H9 (cell line): Measurements from ENCODE around the gene HECW1. TPM values are rescaled to one million over a fixed set of nuclear protein-coding genes. Genes with fewer than 3 reads are reported as not detected.

Source experiments
- DNase-seq: peaks from one replicate; pipeline ENCODE4 v3.0.0-alpha.2; 2017
- H2AFZ ChIP-seq: one replicate; pipeline ENCODE4 v1.6.1; 2013; ENCODE audit warnings: mild to moderate bottlenecking, low read length, control low read depth, moderate library complexity
- H2AK5ac ChIP-seq: 2 replicates; pipeline ENCODE4 v1.6.1; 2013; ENCODE audit warnings: low read length, control low read depth, mixed read lengths; ENCODE audit not compliant: insufficient read length
- H2BK120ac ChIP-seq: one replicate; pipeline ENCODE4 v1.6.1; 2013; ENCODE audit warnings: low read depth, mild to moderate bottlenecking, low read length, control low read depth, inconsistent platforms; ENCODE audit not compliant: poor library complexity, severe bottlenecking
- H2BK12ac ChIP-seq: 2 replicates; pipeline ENCODE4 v1.6.1; 2013; ENCODE audit warnings: low read length, control low read depth, mixed read lengths, low read depth; ENCODE audit not compliant: insufficient read length
- H2BK15ac ChIP-seq: 2 replicates; pipeline ENCODE4 v1.6.1; 2013; ENCODE audit warnings: low read depth, low read length, control low read depth
- H2BK20ac ChIP-seq: one replicate; pipeline ENCODE4 v1.6.1; 2013; ENCODE audit warnings: low read depth, mild to moderate bottlenecking, low read length, control low read depth, inconsistent platforms; ENCODE audit not compliant: poor library complexity, severe bottlenecking
- H2BK5ac ChIP-seq: 2 replicates; pipeline ENCODE4 v1.6.1; 2013; ENCODE audit warnings: low read length, control low read depth, mixed read lengths; ENCODE audit not compliant: insufficient read length
- H3K14ac ChIP-seq: 2 replicates; pipeline ENCODE4 v1.6.1; 2013; ENCODE audit warnings: low read length, control low read depth; ENCODE audit not compliant: insufficient read depth
- H3K18ac ChIP-seq: 2 replicates; pipeline ENCODE4 v1.6.1; 2013; ENCODE audit warnings: low read depth, mild to moderate bottlenecking, mixed read lengths, low read length, control low read depth; ENCODE audit not compliant: insufficient read length
- H3K23ac ChIP-seq: 2 replicates; pipeline ENCODE4 v1.6.1; 2013; ENCODE audit warnings: low read length, control low read depth, mixed read lengths, low read depth; ENCODE audit not compliant: insufficient read length
- H3K23me2 ChIP-seq: 2 replicates; pipeline ENCODE4 v1.6.1; 2013; ENCODE audit warnings: low read depth, mild to moderate bottlenecking, mixed read lengths, low read length, control low read depth; ENCODE audit not compliant: insufficient read length, poor library complexity, severe bottlenecking
- H3K27ac ChIP-seq: 2 replicates; pipeline ENCODE4 v1.5.1; 2013; ENCODE audit warnings: low read length, control low read depth, mixed read lengths, low read depth; ENCODE audit not compliant: insufficient read length
- H3K27me3 ChIP-seq: 2 replicates; pipeline ENCODE4 v1.6.1; 2013; ENCODE audit warnings: low read length, control low read depth, inconsistent platforms; ENCODE audit not compliant: insufficient read depth
- H3K4ac ChIP-seq: 2 replicates; pipeline ENCODE4 v1.6.1; 2013; ENCODE audit warnings: low read depth, mild to moderate bottlenecking, control low read depth, inconsistent platforms, low read length, moderate library complexity
- H3K4me1 ChIP-seq: 2 replicates; pipeline ENCODE4 v1.6.1; 2013; ENCODE audit warnings: low read length, control low read depth, inconsistent platforms; ENCODE audit not compliant: insufficient read depth
- H3K4me2 ChIP-seq: 2 replicates; pipeline ENCODE4 v1.6.1; 2013; ENCODE audit warnings: low read length, control low read depth, mixed read lengths; ENCODE audit not compliant: insufficient read length, insufficient read depth
- H3K56ac ChIP-seq: 2 replicates; pipeline ENCODE4 v1.6.1; 2013; ENCODE audit warnings: low read depth, mild to moderate bottlenecking, mixed read lengths, low read length, control low read depth; ENCODE audit not compliant: insufficient read length
- H3K79me1 ChIP-seq: 2 replicates; pipeline ENCODE4 v1.6.1; 2013; ENCODE audit warnings: low read depth, mild to moderate bottlenecking, moderate library complexity, low read length, control low read depth, inconsistent platforms; ENCODE audit not compliant: insufficient read depth, poor library complexity, severe bottlenecking
- H3K79me2 ChIP-seq: 2 replicates; pipeline ENCODE4 v1.6.1; 2013; ENCODE audit warnings: low read length, control low read depth, inconsistent platforms; ENCODE audit not compliant: insufficient read depth
- H3K9ac ChIP-seq: 2 replicates; pipeline ENCODE4 v1.6.1; 2013; ENCODE audit warnings: low read length, control low read depth, mixed read lengths; ENCODE audit not compliant: insufficient read length; ENCODE audit errors: extremely low read depth
- H3K9me3 ChIP-seq: one replicate; pipeline ENCODE4 v1.6.1; 2013; ENCODE audit warnings: low read depth, low read length, inconsistent platforms; ENCODE audit not compliant: control insufficient read depth
- H3T11ph ChIP-seq: one replicate; pipeline ENCODE4 v1.6.1; 2013; ENCODE audit warnings: mild to moderate bottlenecking, low read length, control low read depth, inconsistent platforms
- H4K20me1 ChIP-seq: one replicate; pipeline ENCODE4 v1.6.1; 2013; ENCODE audit not compliant: control insufficient read depth, insufficient read length, insufficient read depth
- H4K5ac ChIP-seq: 2 replicates; pipeline ENCODE4 v1.6.1; 2013; ENCODE audit warnings: low read depth, mild to moderate bottlenecking, mixed read lengths, low read length, control low read depth; ENCODE audit not compliant: insufficient read length
- H4K8ac ChIP-seq: replicated peaks from 2 replicates; pipeline ENCODE4 v1.6.1; 2013; ENCODE audit warnings: low read length, control low read depth, mixed read lengths, low read depth; ENCODE audit not compliant: insufficient read length
- H4K91ac ChIP-seq: 2 replicates; pipeline ENCODE4 v1.6.1; 2013; ENCODE audit warnings: low read depth, mild to moderate bottlenecking, moderate library complexity, mixed read lengths, low read length, control low read depth; ENCODE audit not compliant: insufficient read length
- H3K27ac Mint-ChIP-seq, 3 experiments: 2 replicates in 2 of 3; 3 replicates in 1 of 3; pipeline ENCODE4 v1.8.0; 2020 to 2021; ENCODE audit warnings: mixed read lengths in 3 of 3, mild to moderate bottlenecking in 1 of 3, moderate library complexity in 1 of 3
- H3K27me3 Mint-ChIP-seq: 2 replicates; pipeline ENCODE4 v1.8.0; 2021; ENCODE audit warnings: low read depth, mild to moderate bottlenecking, moderate library complexity, mixed read lengths
- H3K36me3 Mint-ChIP-seq, 3 experiments: 2 replicates in 2 of 3; 3 replicates in 1 of 3; pipeline ENCODE4 v1.8.0; 2020 to 2021; ENCODE audit warnings: low read depth in 3 of 3, mixed read lengths in 3 of 3; ENCODE audit not compliant: insufficient read depth in 1 of 3
- H3K4me1 Mint-ChIP-seq, 2 experiments: 2 replicates each; pipeline ENCODE4 v1.8.0; 2020; ENCODE audit warnings: mixed read lengths in 2 of 2
- H3K4me3 Mint-ChIP-seq, 2 experiments: 2 replicates in 1 of 2; 3 replicates in 1 of 2; pipeline ENCODE4 v1.8.0; 2020 to 2021; ENCODE audit warnings: mild to moderate bottlenecking in 2 of 2, mixed read lengths in 2 of 2, moderate library complexity in 1 of 2
- H3K9me3 Mint-ChIP-seq, 2 experiments: 2 replicates in 1 of 2; 3 replicates in 1 of 2; pipeline ENCODE4 v1.8.0; 2020; ENCODE audit warnings: mild to moderate bottlenecking in 2 of 2, mixed read lengths in 2 of 2, moderate library complexity in 1 of 2
- CTCF ChIP-seq: fragments of 200-600 bp; sonication (generic); conservative IDR thresholded peaks from 3 replicates; pipeline ENCODE4 v1.8.0; 2021; ENCODE audit warnings: antibody characterized with exemption, mild to moderate bottlenecking
- WGBS: extraction: QIAGEN DNeasy Blood & Tissue Kit; methylation state at CpG from one replicate; pipeline ENCODE4 v1.1.7; 2013; ENCODE audit warnings: missing lambda C conversion rate, low lambda C conversion rate, mixed read lengths; ENCODE audit not compliant: insufficient read length; ENCODE audit errors: extremely low coverage; 5-methylcytosine and 5-hydroxymethylcytosine counted together
- total RNA-seq: library from RNA; stranded (reverse); gene quantifications from 2 replicates; pipeline ENCODE4 v1.2.1, GENCODE V29; 2021

Gene HECW1
- total RNA-seq, 1 experiment from 2014 or later, result 5.0 TPM

GRCh38 chr7:43575506-43575905 lies 463.1 kb downstream of the HECW1 start:
- Histone ChIP-seq H2BK120ac (no peak overlapping the region), H2AK5ac (no peak overlapping the region), H4K91ac (no peak overlapping the region), H3K56ac (no peak overlapping the region), H3K27ac (no peak overlapping the region), H3K9me3 (no peaks in the 10 kb centered on the region), H3K4me2 (no peak overlapping the region), H3K4me1 (peaks cover 4% of the 10 kb centered on the region; the same call in 1 of the 2 replicates), H4K20me1 (no peaks in the 10 kb centered on the region), H3K9ac (no peak overlapping the region), H3K18ac (no peak overlapping the region), H2BK20ac (no peak overlapping the region), H3T11ph (no peak overlapping the region), H2AFZ (no peak overlapping the region), H3K79me1 (no peaks in the 10 kb centered on the region), H4K8ac (no peak overlapping the region), H2BK15ac (no peak overlapping the region), H2BK12ac (no peak overlapping the region), H3K27me3 (no peaks in the 10 kb centered on the region), H3K4ac (no peak overlapping the region), H3K23ac (no peak overlapping the region), H3K14ac (no peak overlapping the region), H3K23me2 (no peaks in the 10 kb centered on the region), H4K5ac (no peak overlapping the region), H3K79me2 (no peaks in the 10 kb centered on the region), H2BK5ac (no peak overlapping the region)
- H3K27me3 Mint-ChIP-seq, result no peaks in the 10 kb centered on the region
- no peak for TF ChIP-seq CTCF
- peaks cover 0 to 3% of the 10 kb centered on the region in 2 experiments; a peak in 1 of 5 replicates for H3K9me3 Mint-ChIP-seq
- no CpG with 5 or more reads among the region's 6 CpGs for WGBS
- no peaks in the 10 kb centered on the region for H3K36me3 Mint-ChIP-seq
- no peak for DNase-seq
- no peak overlapping the region for H3K4me3 Mint-ChIP-seq
- H3K4me1 Mint-ChIP-seq, result peaks cover 7 to 9% of the 10 kb centered on the region in 2 experiments
- H3K27ac Mint-ChIP-seq, result no peak overlapping the region
